ENCODE results near the gene CSNK1G3.

GRCh38 chr5:123664961-123665360 is 153.0 kb downstream of the CSNK1G3 start:
- TF ChIP-seq POLR2A (IDR thresholded peaks at IDR 0.05; ENCODE audit: extremely low read depth, insufficient read length) (no peak), CTCF (IDR thresholded peaks at IDR 0.05; ENCODE audit: low read depth, low read length) (no peak), MAX (IDR thresholded peaks at IDR 0.05; ENCODE audit: low read depth, low read length) (no peak), MYC (IDR thresholded peaks at IDR 0.05; ENCODE audit: low read depth, low read length) (no peak)

All from NB4 (cell line).